Sigmoid colon (tissue), 4 donors: ENCODE data around the gene UVRAG.

ENCODE experiments used
- POLR2AphosphoS5 ChIP-seq, 4 donors: sonication (generic); formaldehyde crosslinking; IDR thresholded peaks; one replicate each; pipeline ENCODE4 v1.6.1; 2017; ENCODE audit warnings: antibody characterized with exemption in 4 of 4
- TF ChIP-seq, protein P1 (sequence below), 4 experiments: fragments of 450-650 bp in 3 of 4; fragments of 200-600 bp in 1 of 4; IDR thresholded peaks; one replicate each; pipeline ENCODE4 v1.5.1; 2016 to 2019; ENCODE audit warnings: antibody characterized with exemption in 4 of 4, mild to moderate bottlenecking in 3 of 4, moderate library complexity in 2 of 4

DNA sequence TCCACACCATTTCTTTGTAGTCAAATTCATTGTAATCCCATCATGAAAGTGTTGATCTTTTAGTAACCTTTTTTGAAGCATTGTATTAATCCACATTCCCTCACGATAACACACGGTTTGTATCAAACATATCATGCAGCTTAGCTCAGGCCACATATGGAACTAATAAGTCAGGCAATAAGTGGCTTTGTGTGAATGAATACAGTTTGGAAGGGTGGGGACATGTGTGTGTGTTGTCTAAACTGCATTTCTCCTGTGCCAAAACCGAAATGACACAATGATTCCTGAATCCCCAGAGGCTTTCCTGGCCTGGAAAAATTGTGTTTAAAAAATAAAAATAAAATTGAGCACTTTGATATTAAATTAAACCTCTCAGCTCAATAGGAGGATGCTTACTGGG, 293.0 kb downstream of the UVRAG start:
- no peak for TF ChIP-seq POLR2AphosphoS5 (IDR thresholded peaks at IDR 0.05)
- TF ChIP-seq, protein P1, sequence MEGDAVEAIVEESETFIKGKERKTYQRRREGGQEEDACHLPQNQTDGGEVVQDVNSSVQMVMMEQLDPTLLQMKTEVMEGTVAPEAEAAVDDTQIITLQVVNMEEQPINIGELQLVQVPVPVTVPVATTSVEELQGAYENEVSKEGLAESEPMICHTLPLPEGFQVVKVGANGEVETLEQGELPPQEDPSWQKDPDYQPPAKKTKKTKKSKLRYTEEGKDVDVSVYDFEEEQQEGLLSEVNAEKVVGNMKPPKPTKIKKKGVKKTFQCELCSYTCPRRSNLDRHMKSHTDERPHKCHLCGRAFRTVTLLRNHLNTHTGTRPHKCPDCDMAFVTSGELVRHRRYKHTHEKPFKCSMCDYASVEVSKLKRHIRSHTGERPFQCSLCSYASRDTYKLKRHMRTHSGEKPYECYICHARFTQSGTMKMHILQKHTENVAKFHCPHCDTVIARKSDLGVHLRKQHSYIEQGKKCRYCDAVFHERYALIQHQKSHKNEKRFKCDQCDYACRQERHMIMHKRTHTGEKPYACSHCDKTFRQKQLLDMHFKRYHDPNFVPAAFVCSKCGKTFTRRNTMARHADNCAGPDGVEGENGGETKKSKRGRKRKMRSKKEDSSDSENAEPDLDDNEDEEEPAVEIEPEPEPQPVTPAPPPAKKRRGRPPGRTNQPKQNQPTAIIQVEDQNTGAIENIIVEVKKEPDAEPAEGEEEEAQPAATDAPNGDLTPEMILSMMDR (IDR thresholded peaks at IDR 0.05) = no peak
